ENCODE measurements around the gene TACR2.

The TACR2 gene

GRCh38 chr10:69419096-69419743 is 2.5 kb upstream of the TACR2 start:
- TF ChIP-seq CTCF (IDR thresholded peaks at IDR 0.05; ENCODE audit: insufficient read depth, low read depth, low read length, missing control alignments): no peak

GRCh38 chr10:69418052-69418752 is 1.5 kb upstream of the TACR2 start:
- TF ChIP-seq CTCF (IDR thresholded peaks at IDR 0.05; ENCODE audit: insufficient read depth, low read depth, low read length, missing control alignments): no peak
- no peak overlapping the region for H3K4me3 ChIP-seq (ENCODE audit: low read length)
- no peak for DNase-seq (ENCODE audit: low read depth)

More at GRCh38 chr10:69419096-69419743, 2.5 kb upstream of the TACR2 start:
- H3K4me3 ChIP-seq (ENCODE audit: low read length): no peak overlapping the region
- no peak for DNase-seq (ENCODE audit: low read depth)

GRCh38 chr10:69417542-69417941 is 824 bp upstream of the TACR2 start:
- no peak overlapping the region for H3K4me3 ChIP-seq (ENCODE audit: low read length)
- no peak for TF ChIP-seq CTCF (IDR thresholded peaks at IDR 0.05; ENCODE audit: insufficient read depth, low read depth, low read length, missing control alignments)
- DNase-seq (ENCODE audit: low read depth): no peak

GRCh38 chr10:69415951-69416350 is 767 bp downstream of the TACR2 start:
- no peak for TF ChIP-seq CTCF (IDR thresholded peaks at IDR 0.05; ENCODE audit: insufficient read depth, low read depth, low read length, missing control alignments)
- H3K4me3 ChIP-seq (ENCODE audit: low read length): no peak overlapping the region
- DNase-seq (ENCODE audit: low read depth): no peak

- TF ChIP-seq CTCF (IDR thresholded peaks at IDR 0.05; ENCODE audit: insufficient read depth, low read depth, low read length, missing control alignments): no peak
Observed at GRCh38 chr10:69415049-69415448, 1.7 kb downstream of the TACR2 start.

GRCh38 chr10:69414036-69415018 is 2.4 kb downstream of the TACR2 start:
- no peak overlapping the region for H3K4me3 ChIP-seq (ENCODE audit: low read length)
- DNase-seq (ENCODE audit: low read depth): no peak
- TF ChIP-seq CTCF (IDR thresholded peaks at IDR 0.05; ENCODE audit: insufficient read depth, low read depth, low read length, missing control alignments): no peak

More at GRCh38 chr10:69415049-69415448, 1.7 kb downstream of the TACR2 start:
- no peak overlapping the region for H3K4me3 ChIP-seq (ENCODE audit: low read length)
- no peak for DNase-seq (ENCODE audit: low read depth)
